ENCODE measurements around the gene SPEG.

The SPEG gene

GRCh38 chr2:219426068-219426443, 8.6 kb upstream of the SPEG start:
- no peak for DNase-seq

GRCh38 chr2:219426534-219427136, 8.0 kb upstream of the SPEG start:
- no peak for DNase-seq

- DNase-seq: no peak
Observed at GRCh38 chr2:219428469-219428868, 6.2 kb upstream of the SPEG start.

GRCh38 chr2:219429958-219430606, 4.6 kb upstream of the SPEG start:
- no peak for DNase-seq

- DNase-seq: no peak
Observed at GRCh38 chr2:219430633-219431615, 3.7 kb upstream of the SPEG start.

- no peak for DNase-seq
Observed at GRCh38 chr2:219433666-219434467, 776 bp upstream of the SPEG start.

- no peak for DNase-seq
Observed at GRCh38 chr2:219434468-219434717, 250 bp upstream of the SPEG start.

GRCh38 chr2:219435701-219436100, 1.1 kb downstream of the SPEG start:
- no peak for DNase-seq

GRCh38 chr2:219436491-219436890, 1.8 kb downstream of the SPEG start:
- no peak for DNase-seq

GRCh38 chr2:219437141-219437540, 2.5 kb downstream of the SPEG start:
- DNase-seq: no peak

- no peak for DNase-seq
Observed at GRCh38 chr2:219437690-219438206, 3.1 kb downstream of the SPEG start.

- DNase-seq: no peak
Observed at GRCh38 chr2:219438453-219438852, 3.8 kb downstream of the SPEG start.

GRCh38 chr2:219439506-219439905, 4.9 kb downstream of the SPEG start:
- DNase-seq: no peak

- DNase-seq: no peak
Observed at GRCh38 chr2:219440388-219441256, 6.0 kb downstream of the SPEG start.

GRCh38 chr2:219441451-219442255, 7.0 kb downstream of the SPEG start:
- peak; percentile 74 for DNase-seq

- no peak for DNase-seq
Observed at GRCh38 chr2:219442256-219443015, 7.8 kb downstream of the SPEG start.

GRCh38 chr2:219443016-219443696, 8.5 kb downstream of the SPEG start:
- no peak for DNase-seq

- DNase-seq: no peak
Observed at GRCh38 chr2:219443697-219444023, 9.0 kb downstream of the SPEG start.

- DNase-seq: no peak
Observed at GRCh38 chr2:219444566-219445091, 10.0 kb downstream of the SPEG start.

GRCh38 chr2:219445220-219445640, 10.6 kb downstream of the SPEG start:
- DNase-seq: no peak

All from activated CD8-positive, alpha-beta memory T cell treated with anti-CD3 and anti-CD28 coated beads, Interleukin-2, amount 50 U/mL, for 4 hours (primary cell).